Activated naive CD4-positive, alpha-beta T cell treated with anti-CD3 and anti-CD28 coated beads for 36 hours (primary cell): ENCODE measurements around the gene TMEM165. TPM values are rescaled to one million over a fixed set of nuclear protein-coding genes. Genes with fewer than 3 reads are reported as not detected.

Source experiments
- CTCF ChIA-PET: fragments of 350-600 bp; sonication (Branson Sonifier 250); formaldehyde crosslinking; loops from one replicate; lab custom pipeline; 2021; ENCODE audit warnings: antibody characterized with exemption; lab: Charles Lee
- DNase-seq: peaks from one replicate; pipeline ENCODE4 v3.0.0-alpha.2; 2020
- H3K27ac Mint-ChIP-seq: one replicate; pipeline ENCODE4 v1.8.0; 2021; ENCODE audit warnings: mild to moderate bottlenecking, mixed read lengths
- H3K27me3 Mint-ChIP-seq: one replicate; pipeline ENCODE4 v1.8.0; 2021; ENCODE audit warnings: low read depth, mixed read lengths
- H3K36me3 Mint-ChIP-seq: one replicate; pipeline ENCODE4 v1.8.0; 2021; ENCODE audit warnings: low read depth, mixed read lengths
- H3K4me1 Mint-ChIP-seq: one replicate; pipeline ENCODE4 v1.8.0; 2021; ENCODE audit warnings: low read depth, mixed read lengths
- H3K4me3 Mint-ChIP-seq: one replicate; pipeline ENCODE4 v1.8.0; 2021; ENCODE audit warnings: mild to moderate bottlenecking, moderate library complexity, mixed read lengths
- H3K9me3 Mint-ChIP-seq: one replicate; pipeline ENCODE4 v1.8.0; 2021; ENCODE audit warnings: mixed read lengths
- intact Hi-C: fragments of 100-400 bp; cut with micrococcal nuclease; formaldehyde crosslinking; loops from one replicate; pipeline ENCODE4 v1.15.1; 2023
- total RNA-seq, 2 experiments: library from RNA; stranded (reverse); gene quantifications; one replicate each; pipeline ENCODE4 v1.2.3, GENCODE V29; 2021

Gene TMEM165
- total RNA-seq, 2 experiments from 2014 or later: 39.1 to 40.6 TPM

DNA sequence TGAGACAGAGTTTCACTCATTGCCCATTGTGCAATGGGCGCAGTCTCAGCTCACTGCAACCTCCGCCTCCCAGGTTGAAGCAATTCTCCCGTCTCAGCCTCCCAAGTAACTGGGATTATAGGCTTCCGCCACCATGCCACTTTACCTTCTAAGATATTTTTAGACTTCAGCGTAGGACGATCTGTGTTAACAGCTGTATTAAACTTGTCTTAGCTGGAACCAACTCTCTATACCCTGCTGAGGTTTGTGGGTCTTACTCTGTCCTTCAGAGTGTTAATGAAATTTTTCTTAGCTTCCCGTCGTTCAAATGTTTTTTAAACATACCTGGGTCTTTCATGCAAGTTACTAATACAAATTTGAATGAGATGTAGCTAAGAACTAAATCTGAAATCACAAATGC is 14.7 kb downstream of the TMEM165 start:
- Mint-ChIP-seq H3K4me3 (no peak overlapping the region), H3K27ac (no peak overlapping the region), H3K9me3 (no peaks in the 10 kb centered on the region), H3K4me1 (peaks cover 24% of the 10 kb centered on the region), H3K36me3 (peaks cover 25% of the 10 kb centered on the region), H3K27me3 (no peaks in the 10 kb centered on the region)
- CTCF ChIA-PET: interaction anchor here (0.6 to 0.7 kb wide), 2 partner anchors 120 to 148 kb away, joined by 3 read pairs; no protein-coding TSS in a partner anchor
- DNase-seq: no peak
- intact Hi-C loops: no loop called here

DNA sequence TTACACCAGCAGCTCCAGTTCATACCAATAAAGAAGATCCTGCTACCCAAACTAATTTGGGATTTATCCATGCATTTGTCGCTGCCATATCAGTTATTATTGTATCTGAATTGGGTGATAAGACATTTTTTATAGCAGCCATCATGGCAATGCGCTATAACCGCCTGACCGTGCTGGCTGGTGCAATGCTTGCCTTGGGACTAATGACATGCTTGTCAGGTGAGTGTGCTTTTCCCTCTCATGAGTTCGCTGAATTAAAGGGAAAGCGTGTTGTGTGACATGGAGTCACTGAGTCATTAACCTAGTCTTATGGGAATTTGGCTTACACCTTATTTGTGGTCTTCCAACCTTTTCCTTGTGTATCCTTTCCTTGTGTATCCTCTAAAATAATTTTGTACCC is 15.9 kb downstream of the TMEM165 start:
- Mint-ChIP-seq H3K4me1 (peaks cover 15% of the 10 kb centered on the region), H3K36me3 (peaks cover 18% of the 10 kb centered on the region), H3K27ac (no peak overlapping the region), H3K27me3 (no peaks in the 10 kb centered on the region), H3K9me3 (no peaks in the 10 kb centered on the region), H3K4me3 (no peak overlapping the region)
- intact Hi-C loops: no loop called here
- CTCF ChIA-PET: no interaction called here
- no peak for DNase-seq

DNA sequence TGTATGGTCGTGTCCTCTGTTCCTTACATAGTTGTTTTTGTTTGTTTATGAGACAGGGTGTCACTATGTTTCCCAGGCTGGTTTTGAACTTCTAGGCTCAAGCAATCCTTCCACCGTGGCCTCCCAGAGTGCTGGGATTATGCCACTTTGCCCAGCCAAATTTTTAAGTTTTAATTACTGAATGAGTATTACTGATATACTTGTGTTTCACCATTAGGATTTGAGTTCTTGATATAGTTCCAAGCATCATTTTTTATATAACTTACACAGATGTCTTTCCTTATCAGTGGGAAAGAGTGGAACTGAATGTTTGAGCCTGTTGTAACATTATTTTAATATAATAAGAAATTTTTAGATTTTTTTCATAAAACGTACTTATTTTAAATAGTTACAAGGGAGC is 20.4 kb downstream of the TMEM165 start:
- Mint-ChIP-seq H3K4me3 (no peak overlapping the region), H3K4me1 (peaks cover 3% of the 10 kb centered on the region)
- CTCF ChIA-PET: no interaction called here

DNA sequence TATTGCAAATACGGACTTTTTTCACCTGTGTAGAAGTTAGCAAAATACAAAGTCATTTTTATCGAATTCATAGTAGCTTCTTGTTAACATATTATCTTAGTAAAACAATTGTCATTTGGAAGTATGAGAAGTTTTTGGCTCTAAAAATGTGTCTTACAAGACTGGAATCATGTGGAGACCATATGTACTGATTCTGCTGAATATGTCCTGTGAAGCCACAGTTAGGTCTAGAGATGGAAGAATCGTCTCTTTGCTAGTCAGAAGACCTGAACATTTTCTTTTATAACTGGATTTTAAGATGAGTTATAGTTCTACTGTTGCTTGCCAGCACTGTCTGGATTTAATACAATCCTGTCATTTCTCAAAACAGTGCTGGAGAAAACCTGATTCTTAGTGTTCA is 29.0 kb downstream of the TMEM165 start:
- no peak overlapping the region for H3K4me3 Mint-ChIP-seq
- no peaks in the 10 kb centered on the region for H3K9me3 Mint-ChIP-seq
- no peaks in the 10 kb centered on the region for H3K27me3 Mint-ChIP-seq
- no peak for DNase-seq
- H3K4me1 Mint-ChIP-seq: peaks cover 4% of the 10 kb centered on the region
- no peak overlapping the region for H3K27ac Mint-ChIP-seq
- intact Hi-C loops: no loop called here
- peaks cover 33% of the 10 kb centered on the region for H3K36me3 Mint-ChIP-seq
- CTCF ChIA-PET: no interaction called here

More for the DNA sequence above, 20.4 kb downstream of the TMEM165 start:
- Mint-ChIP-seq H3K36me3 (peaks cover 30% of the 10 kb centered on the region), H3K27ac (no peak overlapping the region), H3K27me3 (no peaks in the 10 kb centered on the region), H3K9me3 (no peaks in the 10 kb centered on the region)
- intact Hi-C loops: no loop called here
- no peak for DNase-seq

DNA sequence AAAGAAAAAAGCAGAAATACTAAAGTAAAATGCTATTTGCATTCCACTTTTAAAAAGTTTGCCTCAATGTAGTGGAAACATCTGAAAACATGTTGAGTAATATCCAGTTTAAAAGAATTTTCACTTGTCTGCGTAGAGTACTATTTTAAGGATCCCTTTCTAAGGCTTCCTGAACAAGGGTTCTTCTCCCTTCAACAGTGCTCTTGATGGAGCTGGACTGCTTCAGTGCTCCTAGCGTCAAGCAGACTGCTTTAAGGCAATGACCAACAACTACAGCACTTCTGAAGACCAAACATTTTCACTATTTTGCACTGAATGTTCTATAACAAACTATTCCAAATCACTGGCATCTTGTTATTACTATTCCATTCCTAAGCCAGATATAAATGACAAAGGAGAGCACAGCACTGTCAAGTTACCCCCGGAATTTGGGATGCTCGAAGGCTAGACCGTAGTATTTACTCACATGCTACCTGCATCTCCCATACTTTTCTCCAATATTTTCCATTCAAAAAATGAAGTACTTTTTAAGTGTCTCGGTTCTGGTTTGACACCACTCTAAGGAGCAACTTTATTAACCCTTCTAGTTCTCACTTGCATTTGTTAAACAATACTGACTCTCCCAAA is 36.1 kb downstream of the TMEM165 start:
- Mint-ChIP-seq H3K36me3 (peaks cover 24% of the 10 kb centered on the region), H3K27ac (no peak overlapping the region), H3K4me3 (no peak overlapping the region), H3K4me1 (peaks cover 16% of the 10 kb centered on the region), H3K9me3 (no peaks in the 10 kb centered on the region), H3K27me3 (no peaks in the 10 kb centered on the region)
- intact Hi-C loops: loop anchor here (10.0 kb wide), 1 partner anchor 457 kb away; no protein-coding TSS in a partner anchor
- no peak for DNase-seq
- CTCF ChIA-PET: no interaction called here

DNA sequence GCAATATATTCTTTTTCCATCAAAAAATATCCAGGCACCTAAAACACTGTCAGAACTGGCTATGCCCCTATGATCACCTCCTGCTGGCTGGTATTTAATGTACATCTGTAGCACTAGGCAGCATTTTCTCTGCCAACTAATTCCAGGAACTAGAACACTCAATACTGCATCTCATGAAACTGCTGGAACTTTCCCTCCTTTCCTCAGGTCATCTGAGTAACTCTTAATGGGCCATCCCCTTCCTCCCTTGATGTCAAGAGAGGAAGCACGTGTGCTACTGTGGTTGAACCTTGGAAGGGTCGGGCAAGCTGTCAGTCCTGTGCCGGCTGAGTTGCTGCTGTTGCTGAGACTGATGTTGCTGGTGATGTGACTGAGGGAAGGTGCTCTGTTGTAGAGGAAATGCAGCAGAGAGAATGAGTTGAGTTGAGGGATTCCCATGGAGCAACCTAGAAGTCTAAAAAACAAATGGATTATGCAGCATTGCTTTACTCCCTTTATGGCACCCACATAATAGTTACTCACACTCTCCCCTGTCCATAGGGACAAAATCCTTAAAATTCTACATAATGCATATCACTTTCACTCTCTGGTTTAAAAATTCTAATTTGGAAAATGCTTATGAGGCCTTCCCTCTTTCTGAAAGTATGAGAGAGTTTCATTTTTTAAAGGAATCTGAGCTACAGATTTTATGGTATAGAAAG is 39.5 kb downstream of the TMEM165 start:
- intact Hi-C loops: loop anchor here (1.0 to 10.0 kb wide), 8 partner anchors 40 to 867 kb away; partner anchors contain the start of genes CEP135, CLOCK, SRD5A3 and TMEM165
- no peaks in the 10 kb centered on the region for H3K9me3 Mint-ChIP-seq
- no peak overlapping the region for H3K4me3 Mint-ChIP-seq
- DNase-seq: peak; percentile 68
- H3K27ac Mint-ChIP-seq: peak overlapping the region; percentile 37
- peaks cover 27% of the 10 kb centered on the region for H3K36me3 Mint-ChIP-seq
- peaks cover 16% of the 10 kb centered on the region for H3K4me1 Mint-ChIP-seq
- CTCF ChIA-PET: interaction anchor here (0.6 to 2.1 kb wide), 4 partner anchors 9 to 128 kb away, joined by 3 to 8 read pairs (median 3); partner anchors contain the start of gene SRD5A3
- no peaks in the 10 kb centered on the region for H3K27me3 Mint-ChIP-seq

DNA sequence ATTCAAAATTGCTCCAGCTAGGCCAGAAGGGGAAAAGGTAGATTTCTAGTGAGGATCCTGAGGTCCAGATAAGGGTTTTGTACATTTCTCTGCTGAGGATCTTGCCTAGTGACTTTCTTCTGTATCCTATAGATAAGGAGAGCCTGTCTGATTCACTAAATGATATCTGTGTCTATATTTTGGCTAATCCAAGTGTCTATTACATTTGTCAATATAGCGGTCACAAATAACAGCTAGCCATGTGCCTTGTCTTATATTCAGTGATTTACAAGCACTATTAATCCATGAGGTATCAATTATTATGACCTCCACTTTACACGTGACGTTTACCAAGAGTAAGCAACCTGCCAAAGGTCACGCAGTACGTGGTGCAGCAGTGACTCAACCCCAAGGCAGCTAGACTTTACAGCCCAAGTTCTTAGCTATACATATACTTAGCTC is 41.6 kb downstream of the TMEM165 start:
- Mint-ChIP-seq H3K9me3 (no peaks in the 10 kb centered on the region), H3K4me1 (peaks cover 16% of the 10 kb centered on the region), H3K36me3 (peaks cover 32% of the 10 kb centered on the region), H3K27me3 (no peaks in the 10 kb centered on the region), H3K4me3 (no peak overlapping the region), H3K27ac (no peak overlapping the region)
- DNase-seq: no peak
- CTCF ChIA-PET: interaction anchor here (1.7 to 2.1 kb wide), 2 partner anchors 68 to 92 kb away, joined by 3 to 8 read pairs; partner anchors contain the start of gene SRD5A3
- intact Hi-C loops: loop anchor here (5.0 to 10.0 kb wide), 3 partner anchors 430 to 865 kb away; no protein-coding TSS in a partner anchor

DNA sequence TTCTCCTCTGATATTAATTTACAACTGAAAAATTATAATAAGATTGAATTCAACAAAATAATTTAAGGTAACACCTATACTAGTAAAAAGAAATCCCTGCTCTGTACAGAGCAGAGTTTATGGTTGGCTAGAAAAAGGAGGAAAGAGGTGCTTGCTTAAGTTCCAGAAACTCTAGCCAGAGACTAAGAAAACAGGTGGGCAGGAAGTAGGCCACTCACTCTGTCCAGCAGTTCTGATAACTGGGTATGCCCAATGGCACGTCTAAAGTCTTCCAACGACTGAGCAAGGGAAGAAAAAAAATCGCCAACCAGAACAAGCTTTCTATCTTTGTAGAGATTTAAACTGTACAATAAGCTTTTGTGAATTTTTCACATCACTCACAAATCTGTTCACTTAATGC is 42.1 kb downstream of the TMEM165 start:
- H3K27ac Mint-ChIP-seq: no peak overlapping the region
- peaks cover 36% of the 10 kb centered on the region for H3K36me3 Mint-ChIP-seq
- no peaks in the 10 kb centered on the region for H3K27me3 Mint-ChIP-seq
- no peak for DNase-seq
- H3K9me3 Mint-ChIP-seq: no peaks in the 10 kb centered on the region
- H3K4me1 Mint-ChIP-seq: peaks cover 16% of the 10 kb centered on the region
- intact Hi-C loops: loop anchor here (5.0 to 10.0 kb wide), 3 partner anchors 429 to 864 kb away; no protein-coding TSS in a partner anchor
- no peak overlapping the region for H3K4me3 Mint-ChIP-seq
- CTCF ChIA-PET: interaction anchor here (1.7 kb wide), 1 partner anchor 67 kb away, joined by 3 read pairs; no protein-coding TSS in a partner anchor

DNA sequence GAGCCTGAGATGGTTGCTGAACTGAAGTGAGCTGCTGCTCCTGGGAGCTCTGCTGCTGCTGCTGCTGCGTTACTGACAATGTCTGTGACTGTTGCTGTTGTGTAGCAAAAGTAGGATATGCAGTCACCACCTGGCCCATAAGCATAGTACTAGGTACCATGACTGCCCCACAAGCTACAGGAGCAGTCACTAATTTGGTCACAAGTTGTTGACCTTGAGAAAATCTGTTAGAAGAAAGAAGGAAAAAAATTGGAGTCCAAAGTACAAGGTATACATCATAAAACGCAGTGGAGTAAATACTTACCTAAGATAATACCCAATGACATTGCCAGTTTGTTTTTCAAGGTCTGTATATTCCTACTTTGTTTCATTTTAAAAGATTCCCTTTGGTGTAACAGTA is 42.6 kb downstream of the TMEM165 start:
- CTCF ChIA-PET: interaction anchor here (1.7 kb wide), 1 partner anchor 67 kb away, joined by 3 read pairs; no protein-coding TSS in a partner anchor
- intact Hi-C loops: loop anchor here (5.0 to 10.0 kb wide), 3 partner anchors 429 to 864 kb away; no protein-coding TSS in a partner anchor
- Mint-ChIP-seq H3K27me3 (no peaks in the 10 kb centered on the region), H3K4me3 (no peak overlapping the region), H3K9me3 (no peaks in the 10 kb centered on the region), H3K27ac (no peak overlapping the region), H3K36me3 (peaks cover 37% of the 10 kb centered on the region), H3K4me1 (peaks cover 16% of the 10 kb centered on the region)
- DNase-seq: no peak

DNA sequence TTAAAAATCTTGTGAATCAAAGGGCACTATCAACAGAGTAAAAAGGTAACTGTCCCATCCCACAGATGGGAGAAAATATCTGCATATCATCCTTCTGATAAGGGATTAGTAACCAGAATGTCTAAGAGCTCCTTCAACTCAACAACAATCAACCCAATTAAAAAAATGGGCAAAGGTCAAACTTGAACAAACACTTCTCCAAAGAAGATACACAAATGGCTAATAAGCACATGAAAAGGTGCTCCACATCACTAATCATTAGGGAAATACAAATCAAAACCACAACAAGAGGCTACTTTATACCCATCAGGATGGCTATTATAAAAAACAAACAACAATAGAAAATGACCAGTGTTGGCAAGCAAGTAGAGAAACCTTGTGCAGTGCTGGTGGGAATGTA is 43.3 kb downstream of the TMEM165 start:
- H3K27me3 Mint-ChIP-seq: no peaks in the 10 kb centered on the region
- no peak overlapping the region for H3K4me3 Mint-ChIP-seq
- no peak for DNase-seq
- H3K36me3 Mint-ChIP-seq: peaks cover 37% of the 10 kb centered on the region
- peaks cover 16% of the 10 kb centered on the region for H3K4me1 Mint-ChIP-seq
- H3K9me3 Mint-ChIP-seq: no peaks in the 10 kb centered on the region
- CTCF ChIA-PET: interaction anchor here (1.7 kb wide), 1 partner anchor 66 kb away, joined by 3 read pairs; no protein-coding TSS in a partner anchor
- intact Hi-C loops: loop anchor here (5.0 to 10.0 kb wide), 3 partner anchors 428 to 863 kb away; no protein-coding TSS in a partner anchor
- H3K27ac Mint-ChIP-seq: no peak overlapping the region

DNA sequence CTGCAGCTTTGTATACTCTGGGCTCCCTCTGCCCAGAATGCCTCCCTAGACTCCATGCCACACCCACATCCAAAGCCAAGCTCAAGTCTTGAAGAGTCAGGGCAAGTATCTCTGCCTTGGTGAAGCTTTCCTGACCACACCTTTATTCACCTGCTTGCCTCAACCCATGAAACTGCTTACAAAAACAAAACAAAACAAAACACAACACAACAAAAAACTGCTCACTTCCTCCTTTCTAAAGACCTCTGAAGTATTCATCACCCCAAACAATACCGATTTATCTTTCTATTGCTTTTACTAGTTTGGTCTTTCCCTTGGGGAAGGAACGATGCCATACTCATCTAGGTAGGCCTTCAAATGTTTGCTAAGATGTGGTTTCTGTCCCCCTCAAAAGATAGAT is 45.0 kb downstream of the TMEM165 start:
- CTCF ChIA-PET: no interaction called here
- no peak overlapping the region for H3K27ac Mint-ChIP-seq
- H3K36me3 Mint-ChIP-seq: peaks cover 25% of the 10 kb centered on the region
- H3K4me1 Mint-ChIP-seq: peaks cover under 1% of the 10 kb centered on the region
- no peaks in the 10 kb centered on the region for H3K27me3 Mint-ChIP-seq
- no peak for DNase-seq
- intact Hi-C loops: no loop called here
- H3K4me3 Mint-ChIP-seq: no peak overlapping the region
- H3K9me3 Mint-ChIP-seq: no peaks in the 10 kb centered on the region

DNA sequence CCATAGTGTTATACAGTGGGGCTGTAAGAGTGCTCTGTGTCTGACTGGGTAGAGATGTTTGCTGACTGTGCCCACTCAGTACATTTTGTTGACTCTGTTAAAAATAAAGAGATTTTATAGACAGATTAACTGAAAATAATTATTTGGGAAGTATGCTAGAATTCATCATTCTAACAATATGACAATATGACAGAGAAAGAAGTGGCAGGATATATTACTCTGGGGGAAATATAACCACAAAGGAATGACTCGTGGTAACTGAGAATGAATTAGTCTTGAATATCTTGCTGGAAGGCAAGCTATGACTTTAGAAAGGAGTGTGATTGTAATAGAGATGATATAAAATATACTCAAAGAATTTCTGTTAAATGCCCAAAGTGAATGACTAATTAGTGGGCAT is 46.8 kb downstream of the TMEM165 start:
- intact Hi-C loops: no loop called here
- CTCF ChIA-PET: no interaction called here
- H3K27ac Mint-ChIP-seq: no peak overlapping the region

More for the DNA sequence above, 46.8 kb downstream of the TMEM165 start:
- no peak for DNase-seq
- Mint-ChIP-seq H3K9me3 (no peaks in the 10 kb centered on the region), H3K27me3 (no peaks in the 10 kb centered on the region), H3K4me1 (no peaks in the 10 kb centered on the region), H3K4me3 (no peak overlapping the region), H3K36me3 (peaks cover 25% of the 10 kb centered on the region)
